ENCODE measurements around the gene SS18L1.

DNA sequence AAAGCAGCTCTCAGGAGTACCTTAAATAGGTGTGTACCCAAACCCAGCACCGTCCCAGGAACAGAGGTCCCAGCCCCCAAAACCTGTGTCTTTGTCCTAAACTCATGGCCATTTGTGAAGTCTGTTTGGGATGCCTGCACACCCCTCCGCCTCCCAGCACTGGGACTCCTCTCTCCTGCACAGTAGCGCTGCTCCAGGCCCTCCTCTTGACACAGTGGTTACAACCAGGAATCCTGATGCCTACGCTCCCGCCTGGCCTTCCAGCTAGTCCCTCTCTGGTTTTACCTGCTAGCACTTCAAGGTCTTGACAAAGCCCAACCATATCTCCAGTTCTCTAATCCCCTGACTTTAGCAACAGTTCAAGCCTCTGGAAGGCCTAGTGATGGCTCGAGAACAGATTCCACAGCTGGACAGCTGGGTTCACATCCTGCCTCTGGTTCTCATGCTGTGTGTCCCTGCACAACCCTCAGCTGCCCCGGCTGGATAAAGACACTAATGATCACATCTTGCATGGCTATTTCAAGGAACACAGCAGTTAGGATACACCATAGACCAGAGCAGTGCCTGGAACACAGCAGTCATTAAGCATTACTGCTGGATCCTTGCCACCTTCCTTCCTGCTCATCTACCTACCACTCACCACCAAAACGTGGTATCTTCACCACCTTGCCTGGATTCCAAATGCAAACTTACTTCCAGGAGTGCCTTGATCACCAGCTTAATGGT is 5.9 kb upstream of the SS18L1 start:
- TF ChIP-seq, protein P1, sequence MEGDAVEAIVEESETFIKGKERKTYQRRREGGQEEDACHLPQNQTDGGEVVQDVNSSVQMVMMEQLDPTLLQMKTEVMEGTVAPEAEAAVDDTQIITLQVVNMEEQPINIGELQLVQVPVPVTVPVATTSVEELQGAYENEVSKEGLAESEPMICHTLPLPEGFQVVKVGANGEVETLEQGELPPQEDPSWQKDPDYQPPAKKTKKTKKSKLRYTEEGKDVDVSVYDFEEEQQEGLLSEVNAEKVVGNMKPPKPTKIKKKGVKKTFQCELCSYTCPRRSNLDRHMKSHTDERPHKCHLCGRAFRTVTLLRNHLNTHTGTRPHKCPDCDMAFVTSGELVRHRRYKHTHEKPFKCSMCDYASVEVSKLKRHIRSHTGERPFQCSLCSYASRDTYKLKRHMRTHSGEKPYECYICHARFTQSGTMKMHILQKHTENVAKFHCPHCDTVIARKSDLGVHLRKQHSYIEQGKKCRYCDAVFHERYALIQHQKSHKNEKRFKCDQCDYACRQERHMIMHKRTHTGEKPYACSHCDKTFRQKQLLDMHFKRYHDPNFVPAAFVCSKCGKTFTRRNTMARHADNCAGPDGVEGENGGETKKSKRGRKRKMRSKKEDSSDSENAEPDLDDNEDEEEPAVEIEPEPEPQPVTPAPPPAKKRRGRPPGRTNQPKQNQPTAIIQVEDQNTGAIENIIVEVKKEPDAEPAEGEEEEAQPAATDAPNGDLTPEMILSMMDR (conservative IDR thresholded peaks at IDR 0.05) = no peak
- no peak for TF ChIP-seq ZFX (IDR thresholded peaks at IDR 0.05)

All from C4-2B (cell line).